CD4-positive, alpha-beta T cell treated with Interferon alpha-2 for 1 hour (primary cell): ENCODE results near the gene DERL2.
"Not testable (repeated sequence)": the region's sequence is repeated elsewhere in the genome, so short reads cannot be mapped to it uniquely, and the experiment has no call there.

Experiments
- DNase-seq, 2 donors: peaks; one replicate each; pipeline ENCODE4 v3.0.0-alpha.2; 2020 to 2022

DERL2 gene

GRCh38 chr17:5435781-5436315, 50.1 kb downstream of the DERL2 start:
- DNase-seq: not testable (repeated sequence)

- no peak for DNase-seq
Measured at GRCh38 chr17:5434984-5435383, 51.0 kb downstream of the DERL2 start.

- DNase-seq: no peak
Measured at GRCh38 chr17:5431949-5432556, 53.9 kb downstream of the DERL2 start.

- not testable (repeated sequence) for DNase-seq
Measured at GRCh38 chr17:5431234-5431633, 54.7 kb downstream of the DERL2 start.

- no peak for DNase-seq
Measured at GRCh38 chr17:5430413-5430999, 55.5 kb downstream of the DERL2 start.

- DNase-seq: no peak
Measured at GRCh38 chr17:5429191-5429887, 56.6 kb downstream of the DERL2 start.

- no peak for DNase-seq
Measured at GRCh38 chr17:5425826-5426225, 60.2 kb downstream of the DERL2 start.

- DNase-seq: no peak
Measured at GRCh38 chr17:5424909-5425308, 61.1 kb downstream of the DERL2 start.

- DNase-seq: no peak
Measured at GRCh38 chr17:5422505-5422904, 63.5 kb downstream of the DERL2 start.
